B cell (primary cell): Measurements from ENCODE around the gene LONP2. TPM values are rescaled to one million over a fixed set of nuclear protein-coding genes. Genes with fewer than 3 reads are reported as not detected.
"Not testable (repeated sequence)": the region's sequence is repeated elsewhere in the genome, so short reads cannot be mapped to it uniquely, and the experiment has no call there.

ENCODE experiments used
- ATAC-seq: fragments of 200-7000 bp; cut with Tn5 transposase; one replicate; pipeline ENCODE4 v1.10.0; 2021; ENCODE audit warnings: low read depth, mild to moderate bottlenecking, moderate number of reproducible peaks, moderate library complexity
- CTCF ChIA-PET: fragments of 350-600 bp; sonication (Branson Sonifier 250); formaldehyde crosslinking; loops from one replicate; lab custom pipeline; 2021; ENCODE audit warnings: antibody characterized with exemption, inconsistent platforms; lab: Charles Lee
- POLR2A ChIA-PET: fragments of 350-600 bp; sonication (Branson Sonifier 250); formaldehyde crosslinking; loops from one replicate; lab custom pipeline; 2021; ENCODE audit warnings: antibody characterized with exemption; lab: Charles Lee
- DNase-seq: peaks from one replicate; pipeline ENCODE4 v3.0.0; 2013
- H2AFZ ChIP-seq: 2 replicates; pipeline ENCODE4 v1.6.1; 2012; ENCODE audit warnings: mild to moderate bottlenecking, low read depth, low read length; ENCODE audit not compliant: insufficient read depth, poor library complexity, severe bottlenecking
- H3K27ac ChIP-seq, 2 donors: 1 replicate in 1 of 2; 2 replicates in 1 of 2; pipeline ENCODE4 v1.5.1; 2012 to 2013; ENCODE audit warnings: low read length in 2 of 2, mild to moderate bottlenecking in 2 of 2, moderate library complexity in 1 of 2
- H3K27me3 ChIP-seq, 4 experiments: fragments of 200-600 bp in 1 of 4; sonication (generic) in 1 of 4; replicated peaks in 1 of 4; 1 replicate in 2 of 4; 2 replicates in 2 of 4; pipeline versions ENCODE4 v1.6.1 to v1.7.0; 2013 to 2016; ENCODE audit warnings: low read length in 3 of 4, mild to moderate bottlenecking in 2 of 4, mixed read lengths in 1 of 4, moderate library complexity in 1 of 4; ENCODE audit not compliant: insufficient read depth in 4 of 4, control insufficient read depth in 3 of 4; ENCODE audit errors: control extremely low read depth in 1 of 4
- H3K36me3 ChIP-seq, 2 experiments: replicated peaks in 1 of 2; 1 replicate in 1 of 2; 2 replicates in 1 of 2; pipeline versions ENCODE4 v1.6.1 to v1.7.1; 2013; ENCODE audit warnings: low read length in 1 of 2; ENCODE audit not compliant: insufficient read depth in 2 of 2, control insufficient read depth in 1 of 2; ENCODE audit errors: control extremely low read depth in 1 of 2, extremely low read depth in 1 of 2
- H3K4me1 ChIP-seq, 2 donors: fragments of 200-600 bp in 1 of 2; sonication (generic) in 1 of 2; 1 replicate in 1 of 2; 2 replicates in 1 of 2; pipeline versions ENCODE4 v1.5.1 to v1.6.1; 2013 to 2017; ENCODE audit warnings: low read length in 2 of 2; ENCODE audit not compliant: control insufficient read depth in 2 of 2, insufficient read depth in 2 of 2
- H3K4me2 ChIP-seq: replicated peaks from 2 replicates; pipeline ENCODE3; 2012; ENCODE audit warnings: mild to moderate bottlenecking, low read depth, low read length; ENCODE audit not compliant: poor library complexity, severe bottlenecking
- H3K4me3 ChIP-seq, 5 experiments: fragments of 200-600 bp in 1 of 5; sonication (generic) in 1 of 5; 1 replicate in 3 of 5; 2 replicates in 2 of 5; pipeline versions ENCODE4 v1.5.1 to v1.7.0; 2011 to 2016; ENCODE audit warnings: low read length in 4 of 5, mild to moderate bottlenecking in 4 of 5, low read depth in 2 of 5, control low read depth in 1 of 5, moderate library complexity in 1 of 5; ENCODE audit not compliant: insufficient read depth in 1 of 5; ENCODE audit errors: control extremely low read depth in 1 of 5, extremely low read depth in 1 of 5
- H3K79me2 ChIP-seq: fragments of 200-600 bp; sonication (generic); one replicate; pipeline ENCODE4 v1.6.0; 2016; ENCODE audit warnings: low read length; ENCODE audit not compliant: control insufficient read depth, insufficient read depth
- H3K9ac ChIP-seq: fragments of 200-600 bp; sonication (generic); 2 replicates; pipeline ENCODE4 v1.6.1; 2017; ENCODE audit warnings: mild to moderate bottlenecking, low read length, moderate library complexity
- H3K9me3 ChIP-seq, 3 donors: one replicate each; pipeline versions ENCODE4 v1.6.1 to v1.7.1; 2013; ENCODE audit warnings: low read length in 2 of 3; ENCODE audit not compliant: control insufficient read depth in 2 of 3, insufficient read depth in 1 of 3; ENCODE audit errors: control extremely low read depth in 1 of 3
- H4K20me1 ChIP-seq: 2 replicates; pipeline ENCODE4 v1.6.0; 2012; ENCODE audit warnings: mild to moderate bottlenecking, low read length; ENCODE audit not compliant: insufficient read depth, control insufficient read depth, poor library complexity, severe bottlenecking
- H3K27ac Mint-ChIP-seq: one replicate; pipeline ENCODE4 v1.8.0; 2021; ENCODE audit warnings: mixed read lengths
- H3K27me3 Mint-ChIP-seq: one replicate; pipeline ENCODE4 v1.8.0; 2021; ENCODE audit warnings: mixed read lengths
- H3K4me1 Mint-ChIP-seq: one replicate; pipeline ENCODE4 v1.8.0; 2021; ENCODE audit warnings: mixed read lengths
- H3K4me3 Mint-ChIP-seq: one replicate; pipeline ENCODE4 v1.8.0; 2021; ENCODE audit warnings: mixed read lengths
- H3K9me3 Mint-ChIP-seq: one replicate; pipeline ENCODE4 v1.8.0; 2022; ENCODE audit warnings: mixed read lengths; ENCODE audit not compliant: insufficient read depth
- CTCF ChIP-seq: fragments of 200-600 bp; IDR thresholded peaks from one replicate; pipeline ENCODE4 v1.8.0; 2022; ENCODE audit warnings: antibody characterized with exemption, mild to moderate bottlenecking
- EZH2 ChIP-seq: IDR thresholded peaks from 2 replicates; pipeline ENCODE4 v1.6.1; 2012; ENCODE audit warnings: borderline replicate concordance, low read depth, mild to moderate bottlenecking, moderate library complexity, low read length; ENCODE audit not compliant: insufficient read depth, poor library complexity, severe bottlenecking
- WGBS: methylation state at CpG from one replicate; pipeline ENCODE4 v1.1.5; 2013; ENCODE audit warnings: missing lambda C conversion rate; ENCODE audit not compliant: insufficient coverage; 5-methylcytosine and 5-hydroxymethylcytosine counted together
- intact Hi-C: fragments of 100-400 bp; cut with micrococcal nuclease; formaldehyde crosslinking; loops from one replicate; pipeline ENCODE4 v1.10.0; 2022
- polyA plus RNA-seq: library from polyadenylated mRNA; depleted of rRNA; stranded (reverse); fragments of >200 nt; gene quantifications from 2 replicates; pipeline ENCODE4 v1.2.3, GENCODE V29; 2012
- total RNA-seq, 2 donors: library from RNA; stranded (reverse); fragments of 120-200 nt in 1 of 2; gene quantifications; 1 replicate in 1 of 2; 2 replicates in 1 of 2; pipeline versions ENCODE4 v1.2.3 to v1.2.4, GENCODE V29; 2013 to 2022

The LONP2 gene
- total and polyA plus RNA-seq, 2 donors (not counting 1 experiment from before 2014, with no cell fraction given): 39.3 to 84.2 TPM

GRCh38 chr16:48395375-48395774 is 151.3 kb downstream of the LONP2 start:
- H3K27me3 ChIP-seq: no peaks in the 10 kb centered on the region
- H3K27ac ChIP-seq: no peak overlapping the region
- 64% methylated on average over 2 of the region's 3 CpGs for WGBS
- no peak for TF ChIP-seq EZH2
- no peak for TF ChIP-seq CTCF
- ChIA-PET POLR2A (interaction anchor here (2.4 kb wide), 1 partner anchor 10 kb away, joined by 6 read pairs; the partner anchor contains the start of gene SIAH1), CTCF (no interaction called here)
- no peaks in the 10 kb centered on the region for H3K36me3 ChIP-seq
- peaks cover 3% of the 10 kb centered on the region for H3K4me1 Mint-ChIP-seq
- no peaks in the 10 kb centered on the region for H3K4me1 ChIP-seq
- no peak overlapping the region for H3K4me3 Mint-ChIP-seq
- no peak overlapping the region for H3K4me2 ChIP-seq
- DNase-seq (no peak), ATAC-seq (no peak)
- no peaks in the 10 kb centered on the region for H4K20me1 ChIP-seq
- no peak overlapping the region for H3K9ac ChIP-seq
- H2AFZ ChIP-seq: no peak overlapping the region
- no peaks in the 10 kb centered on the region for H3K79me2 ChIP-seq
- no peak overlapping the region for H3K27ac Mint-ChIP-seq
- no peaks in the 10 kb centered on the region for H3K27me3 Mint-ChIP-seq
- H3K4me3 ChIP-seq: no peak overlapping the region
- no peaks in the 10 kb centered on the region for H3K9me3 ChIP-seq
- intact Hi-C loops: no loop called here
- no peaks in the 10 kb centered on the region for H3K9me3 Mint-ChIP-seq

- WGBS: 97% methylated on average over 3 of the region's 8 CpGs
- H3K4me1 Mint-ChIP-seq, H3K4me2 ChIP-seq, H2AFZ ChIP-seq, H3K9ac ChIP-seq, ATAC-seq, H3K4me3 ChIP-seq, H3K79me2 ChIP-seq, CTCF ChIA-PET, H3K27me3 Mint-ChIP-seq, H3K4me1 ChIP-seq, H3K27ac ChIP-seq, H3K9me3 Mint-ChIP-seq, DNase-seq, H3K9me3 ChIP-seq, H3K27ac Mint-ChIP-seq, H3K4me3 Mint-ChIP-seq, H3K27me3 ChIP-seq, POLR2A ChIA-PET, H3K36me3 ChIP-seq, intact Hi-C loops, H4K20me1 ChIP-seq: not testable (repeated sequence)
These were observed 158.4 kb downstream of the LONP2 start for GRCh38 chr16:48402547-48402946.
